B cell (primary cell): ENCODE data around the gene METTL23. TPM values are rescaled to one million over a fixed set of nuclear protein-coding genes. Genes with fewer than 3 reads are reported as not detected.

Experiments
- ATAC-seq: fragments of 200-7000 bp; cut with Tn5 transposase; one replicate; pipeline ENCODE4 v1.10.0; 2021; ENCODE audit warnings: low read depth, mild to moderate bottlenecking, moderate number of reproducible peaks, moderate library complexity
- CTCF ChIA-PET: fragments of 350-600 bp; sonication (Branson Sonifier 250); formaldehyde crosslinking; loops from one replicate; lab custom pipeline; 2021; ENCODE audit warnings: antibody characterized with exemption, inconsistent platforms; lab: Charles Lee
- POLR2A ChIA-PET: fragments of 350-600 bp; sonication (Branson Sonifier 250); formaldehyde crosslinking; loops from one replicate; lab custom pipeline; 2021; ENCODE audit warnings: antibody characterized with exemption; lab: Charles Lee
- DNase-seq: peaks from one replicate; pipeline ENCODE4 v3.0.0; 2013
- H2AFZ ChIP-seq: 2 replicates; pipeline ENCODE4 v1.6.1; 2012; ENCODE audit warnings: mild to moderate bottlenecking, low read depth, low read length; ENCODE audit not compliant: insufficient read depth, poor library complexity, severe bottlenecking
- H3K27ac ChIP-seq, 2 donors: 1 replicate in 1 of 2; 2 replicates in 1 of 2; pipeline ENCODE4 v1.5.1; 2012 to 2013; ENCODE audit warnings: low read length in 2 of 2, mild to moderate bottlenecking in 2 of 2, moderate library complexity in 1 of 2
- H3K27me3 ChIP-seq, 4 experiments: fragments of 200-600 bp in 1 of 4; sonication (generic) in 1 of 4; replicated peaks in 1 of 4; 1 replicate in 2 of 4; 2 replicates in 2 of 4; pipeline versions ENCODE4 v1.6.1 to v1.7.0; 2013 to 2016; ENCODE audit warnings: low read length in 3 of 4, mild to moderate bottlenecking in 2 of 4, mixed read lengths in 1 of 4, moderate library complexity in 1 of 4; ENCODE audit not compliant: insufficient read depth in 4 of 4, control insufficient read depth in 3 of 4; ENCODE audit errors: control extremely low read depth in 1 of 4
- H3K36me3 ChIP-seq, 2 experiments: replicated peaks in 1 of 2; 1 replicate in 1 of 2; 2 replicates in 1 of 2; pipeline versions ENCODE4 v1.6.1 to v1.7.1; 2013; ENCODE audit warnings: low read length in 1 of 2; ENCODE audit not compliant: insufficient read depth in 2 of 2, control insufficient read depth in 1 of 2; ENCODE audit errors: control extremely low read depth in 1 of 2, extremely low read depth in 1 of 2
- H3K4me1 ChIP-seq, 2 donors: fragments of 200-600 bp in 1 of 2; sonication (generic) in 1 of 2; 1 replicate in 1 of 2; 2 replicates in 1 of 2; pipeline versions ENCODE4 v1.5.1 to v1.6.1; 2013 to 2017; ENCODE audit warnings: low read length in 2 of 2; ENCODE audit not compliant: control insufficient read depth in 2 of 2, insufficient read depth in 2 of 2
- H3K4me2 ChIP-seq: replicated peaks from 2 replicates; pipeline ENCODE3; 2012; ENCODE audit warnings: mild to moderate bottlenecking, low read depth, low read length; ENCODE audit not compliant: poor library complexity, severe bottlenecking
- H3K4me3 ChIP-seq, 5 experiments: fragments of 200-600 bp in 1 of 5; sonication (generic) in 1 of 5; 1 replicate in 3 of 5; 2 replicates in 2 of 5; pipeline versions ENCODE4 v1.5.1 to v1.7.0; 2011 to 2016; ENCODE audit warnings: low read length in 4 of 5, mild to moderate bottlenecking in 4 of 5, low read depth in 2 of 5, control low read depth in 1 of 5, moderate library complexity in 1 of 5; ENCODE audit not compliant: insufficient read depth in 1 of 5; ENCODE audit errors: control extremely low read depth in 1 of 5, extremely low read depth in 1 of 5
- H3K79me2 ChIP-seq: fragments of 200-600 bp; sonication (generic); one replicate; pipeline ENCODE4 v1.6.0; 2016; ENCODE audit warnings: low read length; ENCODE audit not compliant: control insufficient read depth, insufficient read depth
- H3K9ac ChIP-seq: fragments of 200-600 bp; sonication (generic); 2 replicates; pipeline ENCODE4 v1.6.1; 2017; ENCODE audit warnings: mild to moderate bottlenecking, low read length, moderate library complexity
- H3K9me3 ChIP-seq, 3 donors: one replicate each; pipeline versions ENCODE4 v1.6.1 to v1.7.1; 2013; ENCODE audit warnings: low read length in 2 of 3; ENCODE audit not compliant: control insufficient read depth in 2 of 3, insufficient read depth in 1 of 3; ENCODE audit errors: control extremely low read depth in 1 of 3
- H4K20me1 ChIP-seq: 2 replicates; pipeline ENCODE4 v1.6.0; 2012; ENCODE audit warnings: mild to moderate bottlenecking, low read length; ENCODE audit not compliant: insufficient read depth, control insufficient read depth, poor library complexity, severe bottlenecking
- H3K27ac Mint-ChIP-seq: one replicate; pipeline ENCODE4 v1.8.0; 2021; ENCODE audit warnings: mixed read lengths
- H3K27me3 Mint-ChIP-seq: one replicate; pipeline ENCODE4 v1.8.0; 2021; ENCODE audit warnings: mixed read lengths
- H3K4me1 Mint-ChIP-seq: one replicate; pipeline ENCODE4 v1.8.0; 2021; ENCODE audit warnings: mixed read lengths
- H3K4me3 Mint-ChIP-seq: one replicate; pipeline ENCODE4 v1.8.0; 2021; ENCODE audit warnings: mixed read lengths
- H3K9me3 Mint-ChIP-seq: one replicate; pipeline ENCODE4 v1.8.0; 2022; ENCODE audit warnings: mixed read lengths; ENCODE audit not compliant: insufficient read depth
- CTCF ChIP-seq: fragments of 200-600 bp; IDR thresholded peaks from one replicate; pipeline ENCODE4 v1.8.0; 2022; ENCODE audit warnings: antibody characterized with exemption, mild to moderate bottlenecking
- EZH2 ChIP-seq: IDR thresholded peaks from 2 replicates; pipeline ENCODE4 v1.6.1; 2012; ENCODE audit warnings: borderline replicate concordance, low read depth, mild to moderate bottlenecking, moderate library complexity, low read length; ENCODE audit not compliant: insufficient read depth, poor library complexity, severe bottlenecking
- WGBS: methylation state at CpG from one replicate; pipeline ENCODE4 v1.1.5; 2013; ENCODE audit warnings: missing lambda C conversion rate; ENCODE audit not compliant: insufficient coverage; 5-methylcytosine and 5-hydroxymethylcytosine counted together
- intact Hi-C: fragments of 100-400 bp; cut with micrococcal nuclease; formaldehyde crosslinking; loops from one replicate; pipeline ENCODE4 v1.10.0; 2022
- polyA plus RNA-seq: library from polyadenylated mRNA; depleted of rRNA; stranded (reverse); fragments of >200 nt; gene quantifications from 2 replicates; pipeline ENCODE4 v1.2.3, GENCODE V29; 2012
- total RNA-seq, 2 donors: library from RNA; stranded (reverse); fragments of 120-200 nt in 1 of 2; gene quantifications; 1 replicate in 1 of 2; 2 replicates in 1 of 2; pipeline versions ENCODE4 v1.2.3 to v1.2.4, GENCODE V29; 2013 to 2022

METTL23 gene
- total and polyA plus RNA-seq, 2 donors (not counting 1 experiment from before 2014, with no cell fraction given), result 64.0 to 68.1 TPM

GRCh38 chr17:76695059-76695831 lies 31.4 kb upstream of the METTL23 start:
- no peak for TF ChIP-seq EZH2
- no peak for TF ChIP-seq CTCF
- H3K9me3 ChIP-seq, result no peaks in the 10 kb centered on the region
- no peak overlapping the region for H3K4me3 ChIP-seq
- H4K20me1 ChIP-seq, result no peaks in the 10 kb centered on the region
- H3K27me3 ChIP-seq, result peaks cover 0 to 9% (median 0%) of the 10 kb centered on the region in 4 experiments
- H3K9ac ChIP-seq, result no peak overlapping the region
- H3K4me2 ChIP-seq, result no peak overlapping the region
- Mint-ChIP-seq H3K4me1 (peaks cover 12% of the 10 kb centered on the region), H3K27me3 (peaks cover 3% of the 10 kb centered on the region), H3K27ac (no peak overlapping the region), H3K9me3 (no peaks in the 10 kb centered on the region), H3K4me3 (no peak overlapping the region)
- H2AFZ ChIP-seq, result no peak overlapping the region
- no peaks in the 10 kb centered on the region for H3K36me3 ChIP-seq
- CTCF ChIA-PET, result interaction anchor here (1.4 kb wide), 1 partner anchor 14 kb away, joined by 4 read pairs; no protein-coding TSS in a partner anchor
- DNase-seq (no peak), ATAC-seq (no peak)
- H3K4me1 ChIP-seq, result peaks cover 7 to 12% of the 10 kb centered on the region in 2 donors
- intact Hi-C loops, result no loop called here
- no peak overlapping the region for H3K27ac ChIP-seq
- WGBS, result 91% methylated on average over 12 of the region's 16 CpGs
- POLR2A ChIA-PET, result no interaction called here
- peaks cover 5% of the 10 kb centered on the region for H3K79me2 ChIP-seq
